ENCODE measurements around the gene KIAA0825. TPM values are rescaled to one million over a fixed set of nuclear protein-coding genes. Genes with fewer than 3 reads are reported as not detected.

Gene KIAA0825
- total RNA-seq, 1 donor from 2014 or later, result 2.2 TPM

DNA sequence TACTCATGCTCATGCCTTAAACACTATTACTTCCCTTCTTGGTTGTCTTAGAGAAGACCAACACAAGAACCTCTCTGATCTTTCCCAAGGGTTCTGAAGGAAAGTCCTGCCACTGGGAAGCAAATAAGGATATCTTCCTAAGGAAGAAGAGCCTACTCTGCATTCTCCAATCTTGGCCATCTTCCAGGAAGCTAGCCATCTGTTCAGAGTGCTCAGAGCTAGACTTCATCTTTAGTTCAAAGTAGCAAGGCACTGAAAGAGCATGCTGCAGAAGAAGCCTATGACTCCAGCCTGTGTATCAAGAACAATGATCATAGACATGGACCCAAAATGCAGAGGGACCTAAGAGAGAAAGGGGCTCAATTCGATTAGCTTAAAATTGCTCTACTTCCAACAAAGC is 114.7 kb downstream of the KIAA0825 start:
- TF ChIP-seq, protein P1, sequence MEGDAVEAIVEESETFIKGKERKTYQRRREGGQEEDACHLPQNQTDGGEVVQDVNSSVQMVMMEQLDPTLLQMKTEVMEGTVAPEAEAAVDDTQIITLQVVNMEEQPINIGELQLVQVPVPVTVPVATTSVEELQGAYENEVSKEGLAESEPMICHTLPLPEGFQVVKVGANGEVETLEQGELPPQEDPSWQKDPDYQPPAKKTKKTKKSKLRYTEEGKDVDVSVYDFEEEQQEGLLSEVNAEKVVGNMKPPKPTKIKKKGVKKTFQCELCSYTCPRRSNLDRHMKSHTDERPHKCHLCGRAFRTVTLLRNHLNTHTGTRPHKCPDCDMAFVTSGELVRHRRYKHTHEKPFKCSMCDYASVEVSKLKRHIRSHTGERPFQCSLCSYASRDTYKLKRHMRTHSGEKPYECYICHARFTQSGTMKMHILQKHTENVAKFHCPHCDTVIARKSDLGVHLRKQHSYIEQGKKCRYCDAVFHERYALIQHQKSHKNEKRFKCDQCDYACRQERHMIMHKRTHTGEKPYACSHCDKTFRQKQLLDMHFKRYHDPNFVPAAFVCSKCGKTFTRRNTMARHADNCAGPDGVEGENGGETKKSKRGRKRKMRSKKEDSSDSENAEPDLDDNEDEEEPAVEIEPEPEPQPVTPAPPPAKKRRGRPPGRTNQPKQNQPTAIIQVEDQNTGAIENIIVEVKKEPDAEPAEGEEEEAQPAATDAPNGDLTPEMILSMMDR (IDR thresholded peaks at IDR 0.05; ENCODE audit: borderline replicate concordance), result no peak
- Histone ChIP-seq H3K4me1 (no peaks in the 10 kb centered on the region), H3K4me3 (no peak overlapping the region), H3K36me3 (no peaks in the 10 kb centered on the region), H3K27ac (replicated peaks) (no peak overlapping the region), H3K27me3 (ENCODE audit: low read depth) (no peaks in the 10 kb centered on the region), H3K9me3 (replicated peaks) (no peaks in the 10 kb centered on the region)
- intact Hi-C loops (cut with micrococcal nuclease), result no loop called here
- no peak for DNase-seq

GRCh38 chr5:94501365-94501764 is 117.0 kb downstream of the KIAA0825 start:
- intact Hi-C loops (cut with micrococcal nuclease), result no loop called here
- H3K27me3 ChIP-seq (ENCODE audit: low read depth), result no peaks in the 10 kb centered on the region

GRCh38 chr5:94499806-94500205 is 118.6 kb downstream of the KIAA0825 start:
- Histone ChIP-seq H3K4me1 (no peaks in the 10 kb centered on the region), H3K27ac (replicated peaks) (no peak overlapping the region), H3K27me3 (ENCODE audit: low read depth) (no peaks in the 10 kb centered on the region), H3K36me3 (no peaks in the 10 kb centered on the region), H3K9me3 (replicated peaks) (no peaks in the 10 kb centered on the region), H3K4me3 (no peak overlapping the region)
- intact Hi-C loops (cut with micrococcal nuclease), result no loop called here
- TF ChIP-seq, protein P1 (IDR thresholded peaks at IDR 0.05; ENCODE audit: borderline replicate concordance), result no peak
- DNase-seq, result no peak

More at GRCh38 chr5:94501365-94501764, 117.0 kb downstream of the KIAA0825 start:
- H3K4me3 ChIP-seq, result no peak overlapping the region
- TF ChIP-seq, protein P1 (IDR thresholded peaks at IDR 0.05; ENCODE audit: borderline replicate concordance), result no peak
- no peaks in the 10 kb centered on the region for H3K36me3 ChIP-seq
- no peaks in the 10 kb centered on the region for H3K4me1 ChIP-seq
- H3K27ac ChIP-seq (replicated peaks), result no peak overlapping the region
- no peak for DNase-seq
- no peaks in the 10 kb centered on the region for H3K9me3 ChIP-seq (replicated peaks)

DNA sequence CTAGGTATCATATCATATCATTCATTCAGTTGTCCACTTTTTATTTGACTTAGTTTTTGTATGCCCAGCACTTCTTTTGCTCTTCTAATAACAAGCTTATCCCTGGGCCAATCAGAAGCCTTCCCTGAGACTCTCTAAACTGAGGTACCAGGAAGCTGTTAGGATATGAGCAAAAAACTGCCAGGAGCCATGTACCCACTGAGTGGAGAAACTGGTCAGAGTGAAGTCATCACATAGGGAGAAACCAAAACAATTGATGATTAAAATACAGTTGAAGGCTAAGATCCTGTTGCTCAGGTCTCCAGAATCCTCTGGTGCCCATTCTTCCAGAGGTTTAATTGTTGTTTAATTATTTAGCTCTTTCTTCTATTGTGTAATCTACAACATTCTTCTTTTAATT is 120.2 kb downstream of the KIAA0825 start:
- Histone ChIP-seq H3K27ac (replicated peaks) (no peak overlapping the region), H3K27me3 (ENCODE audit: low read depth) (no peaks in the 10 kb centered on the region), H3K9me3 (replicated peaks) (no peaks in the 10 kb centered on the region), H3K4me3 (no peak overlapping the region), H3K36me3 (no peaks in the 10 kb centered on the region), H3K4me1 (no peaks in the 10 kb centered on the region)
- DNase-seq, result no peak
- TF ChIP-seq, protein P1 (IDR thresholded peaks at IDR 0.05; ENCODE audit: borderline replicate concordance), result no peak
- intact Hi-C loops (cut with micrococcal nuclease), result no loop called here

- Histone ChIP-seq H3K4me3 (no peak overlapping the region), H3K9me3 (replicated peaks) (no peaks in the 10 kb centered on the region), H3K27me3 (ENCODE audit: low read depth) (no peaks in the 10 kb centered on the region), H3K4me1 (no peaks in the 10 kb centered on the region), H3K36me3 (no peaks in the 10 kb centered on the region), H3K27ac (replicated peaks) (no peak overlapping the region)
- TF ChIP-seq, protein P1 (IDR thresholded peaks at IDR 0.05; ENCODE audit: borderline replicate concordance), result no peak
- intact Hi-C loops (cut with micrococcal nuclease), result no loop called here
- DNase-seq, result no peak
These were observed 133.3 kb downstream of the KIAA0825 start for GRCh38 chr5:94485067-94485466.

- Histone ChIP-seq H3K27me3 (ENCODE audit: low read depth) (no peaks in the 10 kb centered on the region), H3K4me3 (no peak overlapping the region), H3K27ac (replicated peaks) (no peak overlapping the region), H3K9me3 (replicated peaks) (no peaks in the 10 kb centered on the region), H3K36me3 (no peaks in the 10 kb centered on the region), H3K4me1 (no peaks in the 10 kb centered on the region)
- intact Hi-C loops (cut with micrococcal nuclease), result no loop called here
- TF ChIP-seq, protein P1 (IDR thresholded peaks at IDR 0.05; ENCODE audit: borderline replicate concordance), result no peak
- DNase-seq, result no peak
These were observed 137.3 kb downstream of the KIAA0825 start for GRCh38 chr5:94481059-94481458.
